Mammary epithelial cell (primary cell): ENCODE results near the gene ANP32E.

Experiments used
- EZH2 ChIP-seq: IDR thresholded peaks from 2 replicates; pipeline ENCODE4 v1.6.1; 2012; ENCODE audit warnings: low read length, inconsistent platforms, borderline replicate concordance
- TF ChIP-seq, protein P1 (sequence below), 2 donors: IDR thresholded peaks in 1 of 2; conservative IDR thresholded peaks in 1 of 2; 2 replicates each; pipeline ENCODE4 v1.5.1; 2011 to 2012; ENCODE audit warnings: inconsistent platforms in 2 of 2, low read length in 2 of 2, mild to moderate bottlenecking in 2 of 2, control low read depth in 1 of 2, low read depth in 1 of 2; ENCODE audit not compliant: insufficient read depth in 1 of 2; ENCODE audit errors: extremely low read depth in 1 of 2

DNA sequence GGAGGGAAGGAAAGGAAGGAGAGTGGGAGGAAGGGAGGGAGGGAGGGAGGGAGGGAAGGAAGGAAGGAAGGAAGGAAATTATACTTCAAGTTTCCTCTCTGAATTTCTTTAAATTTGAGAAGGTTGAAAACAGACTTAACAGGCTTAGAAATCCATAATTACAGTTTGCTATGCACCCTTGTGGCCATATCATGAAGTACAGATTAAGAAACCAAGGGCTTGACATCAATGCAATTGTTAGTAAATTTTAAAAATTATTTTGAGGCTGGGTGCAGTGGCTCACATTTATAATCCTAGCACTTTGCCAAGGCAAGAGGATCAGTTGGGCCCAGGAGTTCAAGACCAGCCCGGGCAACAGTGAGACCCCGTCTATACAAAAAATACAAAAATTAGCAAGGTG is 14.4 kb downstream of the ANP32E start:
- TF ChIP-seq, protein P1, sequence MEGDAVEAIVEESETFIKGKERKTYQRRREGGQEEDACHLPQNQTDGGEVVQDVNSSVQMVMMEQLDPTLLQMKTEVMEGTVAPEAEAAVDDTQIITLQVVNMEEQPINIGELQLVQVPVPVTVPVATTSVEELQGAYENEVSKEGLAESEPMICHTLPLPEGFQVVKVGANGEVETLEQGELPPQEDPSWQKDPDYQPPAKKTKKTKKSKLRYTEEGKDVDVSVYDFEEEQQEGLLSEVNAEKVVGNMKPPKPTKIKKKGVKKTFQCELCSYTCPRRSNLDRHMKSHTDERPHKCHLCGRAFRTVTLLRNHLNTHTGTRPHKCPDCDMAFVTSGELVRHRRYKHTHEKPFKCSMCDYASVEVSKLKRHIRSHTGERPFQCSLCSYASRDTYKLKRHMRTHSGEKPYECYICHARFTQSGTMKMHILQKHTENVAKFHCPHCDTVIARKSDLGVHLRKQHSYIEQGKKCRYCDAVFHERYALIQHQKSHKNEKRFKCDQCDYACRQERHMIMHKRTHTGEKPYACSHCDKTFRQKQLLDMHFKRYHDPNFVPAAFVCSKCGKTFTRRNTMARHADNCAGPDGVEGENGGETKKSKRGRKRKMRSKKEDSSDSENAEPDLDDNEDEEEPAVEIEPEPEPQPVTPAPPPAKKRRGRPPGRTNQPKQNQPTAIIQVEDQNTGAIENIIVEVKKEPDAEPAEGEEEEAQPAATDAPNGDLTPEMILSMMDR (conservative IDR thresholded peaks at IDR 0.05 in 1 of 2, IDR thresholded peaks at IDR 0.05 in 1 of 2; ENCODE audit: extremely low read depth in 1 of 2, insufficient read depth in 1 of 2, low read depth in 1 of 2, low read length in 2 of 2): peak; percentile 51 to 57
- TF ChIP-seq EZH2: no peak
